SJCRH30 (cell line): Measurements from ENCODE around the gene CDH22. TPM values are rescaled to one million over a fixed set of nuclear protein-coding genes. Genes with fewer than 3 reads are reported as not detected.
A peak's percentile ranks its signal among the peaks of the same experiment; 100 is the strongest.

ENCODE experiments used
- DNase-seq, 2 experiments: peaks; one replicate each; pipeline ENCODE4 v3.0.0-alpha.2; 2015 to 2020
- H3K27ac ChIP-seq: fragments of 250-450 bp; sonication (Bioruptor Pico); 2 replicates; pipeline ENCODE4 v1.5.1; 2020; ENCODE audit warnings: mild to moderate bottlenecking, moderate library complexity
- H3K27me3 ChIP-seq: fragments of 250-450 bp; sonication (Bioruptor Pico); 2 replicates; pipeline ENCODE4 v1.5.1; 2020; ENCODE audit warnings: mild to moderate bottlenecking, moderate library complexity
- H3K36me3 ChIP-seq: fragments of 250-450 bp; sonication (Bioruptor Pico); 2 replicates; pipeline ENCODE4 v1.5.1; 2020; ENCODE audit warnings: mild to moderate bottlenecking, moderate library complexity
- H3K4me1 ChIP-seq: fragments of 250-450 bp; sonication (Bioruptor Pico); 2 replicates; pipeline ENCODE4 v1.5.1; 2020; ENCODE audit warnings: mild to moderate bottlenecking, moderate library complexity
- H3K4me3 ChIP-seq: fragments of 250-450 bp; sonication (Bioruptor Pico); 2 replicates; pipeline ENCODE4 v1.5.1; 2020; ENCODE audit warnings: mild to moderate bottlenecking, moderate library complexity
- H3K9me3 ChIP-seq: fragments of 250-450 bp; sonication (Bioruptor Pico); replicated peaks from 2 replicates; pipeline ENCODE4 v1.5.1; 2020; ENCODE audit warnings: mild to moderate bottlenecking, moderate library complexity
- total RNA-seq: library from RNA; depleted of rRNA; stranded (reverse); fragments of >200 nt; shearing (Covaris generic); gene quantifications from 2 replicates; pipeline ENCODE4 v1.2.3, GENCODE V29; 2014

Gene CDH22
- total RNA-seq, 1 experiment from 2014 or later = 0.06 TPM

- H3K27ac ChIP-seq = peak overlapping the region; percentile 87
- no peaks in the 10 kb centered on the region for H3K9me3 ChIP-seq
- H3K27me3 ChIP-seq = peaks cover 45% of the 10 kb centered on the region
- no peaks in the 10 kb centered on the region for H3K36me3 ChIP-seq
- H3K4me3 ChIP-seq = peak overlapping the region; percentile 43
- DNase-seq = peak; percentile 88 to 96
- H3K4me1 ChIP-seq = peaks cover 13% of the 10 kb centered on the region
These were observed 8.8 kb upstream of the CDH22 start for GRCh38 chr20:46316984-46317684.

- Histone ChIP-seq H3K9me3 (no peaks in the 10 kb centered on the region), H3K4me1 (peaks cover 13% of the 10 kb centered on the region), H3K27me3 (peaks cover 56% of the 10 kb centered on the region), H3K4me3 (no peak overlapping the region), H3K36me3 (no peaks in the 10 kb centered on the region), H3K27ac (no peak overlapping the region)
- no peak for DNase-seq
These were observed 7.0 kb upstream of the CDH22 start for GRCh38 chr20:46315311-46315710.

GRCh38 chr20:46312945-46313861 is 4.9 kb upstream of the CDH22 start:
- no peaks in the 10 kb centered on the region for H3K36me3 ChIP-seq
- no peak overlapping the region for H3K27ac ChIP-seq
- H3K4me3 ChIP-seq = no peak overlapping the region
- peaks cover 13% of the 10 kb centered on the region for H3K4me1 ChIP-seq
- DNase-seq = no peak
- no peaks in the 10 kb centered on the region for H3K9me3 ChIP-seq
- peaks cover 71% of the 10 kb centered on the region for H3K27me3 ChIP-seq

- Histone ChIP-seq H3K4me1 (peaks cover 6% of the 10 kb centered on the region), H3K9me3 (no peaks in the 10 kb centered on the region), H3K27me3 (peaks cover 73% of the 10 kb centered on the region), H3K36me3 (no peaks in the 10 kb centered on the region), H3K27ac (no peak overlapping the region), H3K4me3 (peak overlapping the region; percentile 10; the same call in 1 of the 2 replicates)
- DNase-seq = peak; percentile 32 to 51
These were observed 4.0 kb upstream of the CDH22 start for GRCh38 chr20:46312075-46312944.

GRCh38 chr20:46311719-46312074 is 3.4 kb upstream of the CDH22 start:
- no peak overlapping the region for H3K27ac ChIP-seq
- H3K9me3 ChIP-seq = no peaks in the 10 kb centered on the region
- H3K4me1 ChIP-seq = peaks cover 3% of the 10 kb centered on the region
- no peak overlapping the region for H3K4me3 ChIP-seq
- no peaks in the 10 kb centered on the region for H3K36me3 ChIP-seq
- no peak for DNase-seq
- peaks cover 79% of the 10 kb centered on the region for H3K27me3 ChIP-seq

- peaks cover 85% of the 10 kb centered on the region for H3K27me3 ChIP-seq
- no peak overlapping the region for H3K4me3 ChIP-seq
- H3K27ac ChIP-seq = no peak overlapping the region
- H3K9me3 ChIP-seq = no peaks in the 10 kb centered on the region
- no peaks in the 10 kb centered on the region for H3K36me3 ChIP-seq
- no peaks in the 10 kb centered on the region for H3K4me1 ChIP-seq
- DNase-seq = no peak
These were observed 2.8 kb upstream of the CDH22 start for GRCh38 chr20:46311039-46311650.

GRCh38 chr20:46309945-46310344 is 1.6 kb upstream of the CDH22 start:
- no peak for DNase-seq
- Histone ChIP-seq H3K4me1 (no peaks in the 10 kb centered on the region), H3K9me3 (no peaks in the 10 kb centered on the region), H3K36me3 (no peaks in the 10 kb centered on the region), H3K27me3 (peaks cover 85% of the 10 kb centered on the region), H3K27ac (no peak overlapping the region), H3K4me3 (no peak overlapping the region)

- Histone ChIP-seq H3K36me3 (no peaks in the 10 kb centered on the region), H3K4me1 (no peaks in the 10 kb centered on the region), H3K27me3 (peaks cover 85% of the 10 kb centered on the region), H3K4me3 (peak overlapping the region; percentile 37), H3K27ac (no peak overlapping the region), H3K9me3 (no peaks in the 10 kb centered on the region)
- DNase-seq = no peak
These were observed 370 bp downstream of the CDH22 start for GRCh38 chr20:46307999-46308257.

- Histone ChIP-seq H3K4me1 (no peaks in the 10 kb centered on the region), H3K36me3 (no peaks in the 10 kb centered on the region), H3K27ac (no peak overlapping the region), H3K27me3 (peaks cover 85% of the 10 kb centered on the region), H3K9me3 (no peaks in the 10 kb centered on the region), H3K4me3 (no peak overlapping the region)
- peak; percentile 81 to 83 for DNase-seq
These were observed 929 bp downstream of the CDH22 start for GRCh38 chr20:46307139-46307998.

GRCh38 chr20:46306743-46307138 is 1.6 kb downstream of the CDH22 start:
- Histone ChIP-seq H3K27ac (no peak overlapping the region), H3K36me3 (no peaks in the 10 kb centered on the region), H3K27me3 (peaks cover 81% of the 10 kb centered on the region), H3K9me3 (no peaks in the 10 kb centered on the region), H3K4me3 (no peak overlapping the region), H3K4me1 (no peaks in the 10 kb centered on the region)
- DNase-seq = no peak

- Histone ChIP-seq H3K9me3 (no peaks in the 10 kb centered on the region), H3K36me3 (no peaks in the 10 kb centered on the region), H3K27me3 (peaks cover 75% of the 10 kb centered on the region), H3K4me3 (no peak overlapping the region), H3K4me1 (no peaks in the 10 kb centered on the region), H3K27ac (no peak overlapping the region)
- no peak for DNase-seq
These were observed 2.3 kb downstream of the CDH22 start for GRCh38 chr20:46305973-46306360.

- Histone ChIP-seq H3K36me3 (no peaks in the 10 kb centered on the region), H3K4me1 (no peaks in the 10 kb centered on the region), H3K4me3 (no peak overlapping the region), H3K9me3 (no peaks in the 10 kb centered on the region), H3K27me3 (peaks cover 71% of the 10 kb centered on the region), H3K27ac (no peak overlapping the region)
- no peak for DNase-seq
These were observed 2.8 kb downstream of the CDH22 start for GRCh38 chr20:46305331-46305972.

GRCh38 chr20:46304852-46305251 is 3.4 kb downstream of the CDH22 start:
- Histone ChIP-seq H3K27ac (no peak overlapping the region), H3K9me3 (no peaks in the 10 kb centered on the region), H3K27me3 (peaks cover 67% of the 10 kb centered on the region), H3K4me3 (no peak overlapping the region), H3K4me1 (no peaks in the 10 kb centered on the region), H3K36me3 (no peaks in the 10 kb centered on the region)
- no peak for DNase-seq
